Mesendoderm (in vitro differentiated cells): Measurements from ENCODE around the gene GLB1L3.

ENCODE experiments used
- DNase-seq: peaks from one replicate; pipeline ENCODE4 v3.0.0; 2013
- H2AK5ac ChIP-seq: 2 replicates; pipeline ENCODE4 v1.6.1; 2013; ENCODE audit warnings: low read length, inconsistent platforms
- H2BK120ac ChIP-seq: 2 replicates; pipeline ENCODE4 v1.6.1; 2013; ENCODE audit warnings: low read depth, mild to moderate bottlenecking, low read length, moderate library complexity, mixed read lengths
- H2BK15ac ChIP-seq: replicated peaks from 2 replicates; pipeline ENCODE4 v1.6.1; 2013; ENCODE audit warnings: low read depth, mild to moderate bottlenecking, moderate library complexity
- H2BK5ac ChIP-seq: 2 replicates; pipeline ENCODE4 v1.6.1; 2013; ENCODE audit warnings: low read length, inconsistent platforms
- H3K18ac ChIP-seq: 2 replicates; pipeline ENCODE4 v1.6.1; 2013; ENCODE audit warnings: mild to moderate bottlenecking, low read length, mixed read lengths
- H3K23ac ChIP-seq: one replicate; pipeline ENCODE4 v1.6.1; 2013; ENCODE audit warnings: low read length
- H3K27ac ChIP-seq: 2 replicates; pipeline ENCODE4 v1.5.1; 2013; ENCODE audit warnings: low read depth, mild to moderate bottlenecking, inconsistent platforms, low read length, moderate library complexity
- H3K27me3 ChIP-seq: 2 replicates; pipeline ENCODE4 v1.6.1; 2013; ENCODE audit warnings: low read length, control low read depth, mild to moderate bottlenecking, inconsistent platforms; ENCODE audit not compliant: insufficient read depth, poor library complexity
- H3K36me3 ChIP-seq: 2 replicates; pipeline ENCODE4 v1.6.1; 2013; ENCODE audit warnings: low read length, inconsistent platforms; ENCODE audit not compliant: control insufficient read depth, insufficient read depth
- H3K4ac ChIP-seq: one replicate; pipeline ENCODE4 v1.6.1; 2013; ENCODE audit warnings: low read depth, mild to moderate bottlenecking, low read length, moderate library complexity
- H3K4me1 ChIP-seq: 2 replicates; pipeline ENCODE4 v1.6.1; 2013; ENCODE audit warnings: low read depth, low read length, inconsistent platforms; ENCODE audit not compliant: control insufficient read depth
- H3K4me2 ChIP-seq: 2 replicates; pipeline ENCODE4 v1.6.1; 2013; ENCODE audit warnings: low read length
- H3K4me3 ChIP-seq: 2 replicates; pipeline ENCODE4 v1.5.1; 2013; ENCODE audit warnings: mild to moderate bottlenecking, low read length
- H3K56ac ChIP-seq: one replicate; pipeline ENCODE4 v1.6.1; 2013; ENCODE audit warnings: low read length
- H3K79me1 ChIP-seq: 2 replicates; pipeline ENCODE4 v1.6.1; 2013; ENCODE audit warnings: low read length, inconsistent platforms
- H3K79me2 ChIP-seq: 2 replicates; pipeline ENCODE4 v1.6.1; 2013; ENCODE audit warnings: mild to moderate bottlenecking, low read length; ENCODE audit not compliant: control insufficient read depth, insufficient read depth
- H3K9ac ChIP-seq: 2 replicates; pipeline ENCODE4 v1.6.1; 2013; ENCODE audit warnings: low read length, inconsistent platforms
- H4K5ac ChIP-seq: one replicate; pipeline ENCODE4 v1.6.1; 2013; ENCODE audit warnings: low read length
- H4K8ac ChIP-seq: one replicate; pipeline ENCODE4 v1.6.1; 2013; ENCODE audit warnings: low read depth, mild to moderate bottlenecking, control low read depth, low read length, moderate library complexity
- WGBS: extraction: QIAGEN DNeasy Blood & Tissue Kit; methylation state at CpG from one replicate; pipeline ENCODE4 v1.1.7; 2013; ENCODE audit warnings: low lambda C conversion rate, missing lambda C conversion rate; ENCODE audit not compliant: insufficient coverage; ENCODE audit errors: extremely low coverage; 5-methylcytosine and 5-hydroxymethylcytosine counted together

Gene GLB1L3

DNA sequence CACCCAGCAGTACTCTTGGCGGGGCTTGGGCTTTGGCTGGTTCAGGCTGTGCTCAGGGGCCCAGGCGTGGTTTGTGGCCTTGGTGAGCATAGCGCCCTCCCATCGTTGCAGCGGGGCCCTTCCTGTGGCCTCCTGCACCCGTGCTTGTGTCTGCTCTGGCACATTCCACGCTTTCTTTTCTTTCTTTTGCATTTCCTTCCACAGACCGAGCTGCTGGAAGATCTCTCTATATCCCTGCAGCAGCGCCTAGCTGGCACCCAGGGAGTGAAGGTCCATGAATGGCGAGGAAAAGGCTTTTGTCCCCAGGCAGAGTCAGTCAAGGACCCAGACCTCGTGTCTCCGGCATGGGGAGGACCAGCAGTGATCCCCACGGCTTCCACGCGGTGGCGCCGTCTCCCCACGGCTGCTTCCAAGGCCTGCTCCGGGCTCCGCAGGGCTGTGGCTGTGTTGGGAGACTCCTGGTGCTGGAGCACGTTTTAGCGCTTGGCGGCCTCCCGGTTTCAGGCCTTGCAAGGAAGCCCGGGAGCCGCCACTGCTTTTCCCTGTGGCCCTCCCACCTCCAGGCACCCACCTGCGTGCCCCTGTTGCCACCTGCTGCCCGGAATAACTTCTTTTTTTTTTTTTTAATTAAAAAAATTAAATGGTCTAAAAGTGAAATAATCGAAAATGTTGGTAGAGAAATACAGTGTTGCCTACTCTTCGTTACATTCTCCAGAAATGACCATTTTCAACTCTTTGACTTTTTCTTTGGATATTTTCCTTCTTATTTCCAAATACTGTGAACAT, 84.1 kb downstream of the GLB1L3 start:
- H3K27ac ChIP-seq = no peak overlapping the region
- no peaks in the 10 kb centered on the region for H3K27me3 ChIP-seq
- H3K23ac ChIP-seq = no peak overlapping the region
- H3K56ac ChIP-seq = peak overlapping the region; percentile 62
- peak; percentile 92 for DNase-seq
- no peaks in the 10 kb centered on the region for H3K79me1 ChIP-seq
- H3K9ac ChIP-seq = peak overlapping the region; percentile 9
- no peak overlapping the region for H3K4me2 ChIP-seq
- no peaks in the 10 kb centered on the region for H3K4me1 ChIP-seq
- H2AK5ac ChIP-seq = no peak overlapping the region
- H3K4me3 ChIP-seq = no peak overlapping the region
- H2BK120ac ChIP-seq = no peak overlapping the region
- H3K18ac ChIP-seq = no peak overlapping the region
- no peak overlapping the region for H2BK5ac ChIP-seq
- H3K4ac ChIP-seq = no peak overlapping the region
- no CpG with 5 or more reads among the region's 30 CpGs for WGBS
- peak overlapping the region; percentile 92 for H4K5ac ChIP-seq
- no peak overlapping the region for H2BK15ac ChIP-seq
- H3K36me3 ChIP-seq = no peaks in the 10 kb centered on the region
- H3K79me2 ChIP-seq = no peaks in the 10 kb centered on the region
- H4K8ac ChIP-seq = no peak overlapping the region

DNA sequence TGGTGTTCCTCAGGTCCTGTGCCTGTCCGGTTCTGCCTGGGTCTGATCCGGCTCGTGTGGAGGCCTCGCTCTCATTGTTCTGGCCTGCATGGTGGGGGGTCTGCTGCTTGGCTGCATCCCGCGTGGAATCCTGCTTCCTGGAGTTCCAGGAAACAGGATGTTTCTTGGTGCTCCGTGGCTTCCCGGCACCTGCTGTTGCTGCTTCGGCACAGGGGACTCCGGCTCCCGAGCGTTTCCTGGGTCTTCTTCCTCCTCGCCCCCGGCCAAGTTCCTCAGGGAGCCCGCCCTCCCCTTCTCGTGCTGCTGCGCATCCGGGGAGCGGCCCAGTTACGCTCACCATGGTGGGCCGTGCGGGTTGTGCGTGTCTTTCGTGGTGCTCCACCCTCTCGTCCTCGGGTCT, 85.5 kb downstream of the GLB1L3 start:
- Histone ChIP-seq H3K18ac (no peak overlapping the region), H2BK120ac (no peak overlapping the region), H2BK15ac (no peak overlapping the region), H3K36me3 (no peaks in the 10 kb centered on the region), H3K4me2 (no peak overlapping the region), H3K4ac (no peak overlapping the region), H2BK5ac (no peak overlapping the region), H3K56ac (no peak overlapping the region), H4K8ac (no peak overlapping the region), H3K4me1 (no peaks in the 10 kb centered on the region), H3K79me1 (no peaks in the 10 kb centered on the region), H3K27me3 (no peaks in the 10 kb centered on the region), H3K9ac (no peak overlapping the region), H3K27ac (no peak overlapping the region), H4K5ac (no peak overlapping the region), H3K79me2 (no peaks in the 10 kb centered on the region), H2AK5ac (no peak overlapping the region), H3K23ac (no peak overlapping the region), H3K4me3 (no peak overlapping the region)
- WGBS = no CpG with 5 or more reads among the region's 26 CpGs
- no peak for DNase-seq

DNA sequence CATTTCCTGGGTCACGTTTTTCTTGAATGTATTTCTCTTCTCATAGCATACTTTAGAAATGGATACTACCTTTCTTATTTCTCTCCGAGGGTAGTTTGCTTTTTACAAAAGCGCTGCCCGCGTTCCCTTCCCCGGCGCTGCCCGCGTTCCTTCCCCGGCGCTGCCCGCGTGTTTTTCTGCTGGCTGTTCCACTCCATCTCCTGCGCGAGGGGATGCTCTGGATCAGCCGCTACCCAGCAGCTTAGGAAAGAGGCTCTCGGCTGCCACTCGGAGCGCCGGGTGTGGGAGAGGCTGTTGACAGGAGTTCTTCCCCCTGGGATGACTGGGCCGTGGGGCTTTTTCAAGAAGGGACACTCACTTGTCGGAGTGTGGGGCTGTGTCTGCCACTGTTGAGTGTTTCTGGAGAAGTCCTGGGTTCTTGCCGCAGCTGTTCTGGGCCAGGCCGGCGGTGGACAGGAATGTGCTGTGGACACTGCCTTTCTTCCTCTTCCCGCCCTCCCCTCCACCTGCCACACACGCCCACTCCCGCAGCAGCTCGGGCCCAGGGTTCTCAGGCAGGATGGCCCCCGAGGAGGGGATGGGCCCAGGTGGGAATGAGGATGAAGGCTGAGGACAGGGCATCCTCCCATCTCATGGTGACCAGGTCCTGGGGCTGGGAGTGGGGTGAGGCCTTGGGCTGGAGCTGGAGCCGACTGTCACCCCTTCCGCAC, 86.2 kb downstream of the GLB1L3 start:
- DNase-seq = no peak
- H3K27me3 ChIP-seq = no peaks in the 10 kb centered on the region
- no peak overlapping the region for H3K9ac ChIP-seq
- H3K36me3 ChIP-seq = no peaks in the 10 kb centered on the region
- no peaks in the 10 kb centered on the region for H3K79me1 ChIP-seq
- H3K79me2 ChIP-seq = no peaks in the 10 kb centered on the region
- H3K23ac ChIP-seq = no peak overlapping the region
- no CpG with 5 or more reads among the region's 32 CpGs for WGBS
- no peak overlapping the region for H2AK5ac ChIP-seq
- H3K56ac ChIP-seq = no peak overlapping the region
- no peak overlapping the region for H3K27ac ChIP-seq
- no peak overlapping the region for H4K8ac ChIP-seq
- no peak overlapping the region for H2BK120ac ChIP-seq
- no peak overlapping the region for H3K4me3 ChIP-seq
- H3K4me2 ChIP-seq = no peak overlapping the region
- H3K4me1 ChIP-seq = no peaks in the 10 kb centered on the region
- no peak overlapping the region for H3K4ac ChIP-seq
- no peak overlapping the region for H2BK5ac ChIP-seq
- no peak overlapping the region for H3K18ac ChIP-seq
- H2BK15ac ChIP-seq = no peak overlapping the region
- H4K5ac ChIP-seq = no peak overlapping the region

DNA sequence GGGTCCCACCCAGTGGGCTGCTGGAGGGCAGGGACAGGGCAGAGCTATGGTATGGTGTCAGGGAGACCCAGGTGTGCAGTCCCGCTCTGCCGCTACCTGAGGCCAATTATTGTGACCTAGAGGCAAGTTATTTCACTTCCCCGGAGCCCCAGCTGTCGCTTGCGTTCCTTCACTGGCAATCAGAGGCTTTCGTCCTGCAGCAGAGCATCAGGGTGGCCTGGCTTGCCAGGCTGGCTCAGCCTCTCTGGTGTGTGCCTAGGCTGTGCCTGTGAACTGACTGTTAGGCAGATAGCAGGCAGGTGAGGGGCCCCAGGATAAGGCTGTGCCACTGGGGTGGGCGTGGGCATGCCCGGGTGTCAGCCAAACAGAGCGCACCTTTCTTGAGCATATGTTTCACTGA, 87.0 kb downstream of the GLB1L3 start:
- Histone ChIP-seq H3K4me3 (no peak overlapping the region), H3K23ac (no peak overlapping the region), H3K18ac (no peak overlapping the region), H4K8ac (no peak overlapping the region), H3K79me2 (no peaks in the 10 kb centered on the region), H3K79me1 (no peaks in the 10 kb centered on the region), H2BK120ac (no peak overlapping the region), H2BK5ac (no peak overlapping the region), H3K56ac (no peak overlapping the region), H3K4me2 (no peak overlapping the region), H2BK15ac (no peak overlapping the region), H2AK5ac (no peak overlapping the region), H3K36me3 (no peaks in the 10 kb centered on the region), H3K9ac (no peak overlapping the region), H3K4ac (no peak overlapping the region), H4K5ac (no peak overlapping the region), H3K27me3 (no peaks in the 10 kb centered on the region), H3K27ac (no peak overlapping the region), H3K4me1 (no peaks in the 10 kb centered on the region)
- no CpG with 5 or more reads among the region's 9 CpGs for WGBS
- DNase-seq = no peak

DNA sequence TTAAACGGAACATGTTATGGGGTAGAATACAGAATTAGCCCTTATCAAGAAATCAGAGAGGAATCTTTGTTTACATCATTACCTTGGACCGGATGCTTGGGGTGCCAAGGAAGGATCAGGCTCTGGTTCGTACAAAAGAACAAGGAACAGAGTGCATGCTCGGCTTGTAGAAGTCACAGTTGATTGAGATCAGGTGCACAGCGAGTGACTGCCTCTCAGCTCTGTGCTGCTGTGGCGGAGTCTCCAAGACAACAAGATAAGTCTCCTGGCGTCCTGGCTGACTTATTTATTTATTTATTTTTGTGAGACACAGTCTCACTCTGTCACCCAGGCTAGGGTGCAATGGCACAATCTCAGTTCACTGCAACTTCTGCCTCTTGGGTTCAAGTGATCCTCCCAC, 87.4 kb downstream of the GLB1L3 start:
- no peak overlapping the region for H3K4me2 ChIP-seq
- H3K56ac ChIP-seq = no peak overlapping the region
- no peak overlapping the region for H2BK5ac ChIP-seq
- no peaks in the 10 kb centered on the region for H3K79me2 ChIP-seq
- no peak overlapping the region for H2AK5ac ChIP-seq
- no peak overlapping the region for H4K5ac ChIP-seq
- no peak overlapping the region for H3K4ac ChIP-seq
- no peaks in the 10 kb centered on the region for H3K4me1 ChIP-seq
- H3K18ac ChIP-seq = no peak overlapping the region
- no peak overlapping the region for H3K23ac ChIP-seq
- H3K4me3 ChIP-seq = no peak overlapping the region
- no CpG with 5 or more reads among the region's 7 CpGs for WGBS
- H3K27ac ChIP-seq = no peak overlapping the region
- H3K27me3 ChIP-seq = no peaks in the 10 kb centered on the region
- no peak overlapping the region for H3K9ac ChIP-seq
- no peak overlapping the region for H2BK120ac ChIP-seq
- no peak for DNase-seq
- no peaks in the 10 kb centered on the region for H3K36me3 ChIP-seq
- H4K8ac ChIP-seq = no peak overlapping the region
- H2BK15ac ChIP-seq = no peak overlapping the region
- no peaks in the 10 kb centered on the region for H3K79me1 ChIP-seq
